AG04450 (cell line): ENCODE data around the gene CLDN7. TPM values are rescaled to one million over a fixed set of nuclear protein-coding genes. Genes with fewer than 3 reads are reported as not detected.

Experiments used
- CTCF ChIA-PET: fragments of 300-600, 350-600 bp; formaldehyde crosslinking; extraction: SDS; loops from one replicate; lab custom pipeline; 2022; ENCODE audit warnings: antibody characterized with exemption, inconsistent platforms; lab: Charles Lee
- POLR2A ChIA-PET: fragments of 350-600 bp; formaldehyde crosslinking; extraction: SDS; loops from one replicate; lab custom pipeline; 2021; ENCODE audit warnings: antibody characterized with exemption, inconsistent platforms; lab: Yijun Ruan, JAX
- DNase-seq: peaks from one replicate; pipeline ENCODE4 v3.0.0-alpha.2; 2011; ENCODE audit warnings: low read depth, low spot score
- H3K27ac ChIP-seq: one replicate; pipeline ENCODE4 v1.5.1; 2012; ENCODE audit warnings: low read depth, low read length, control low read depth
- H3K27me3 ChIP-seq: one replicate; pipeline ENCODE4 v1.6.0; 2012; ENCODE audit warnings: low read length; ENCODE audit not compliant: control insufficient read depth, insufficient read depth
- H3K4me3 ChIP-seq: 2 replicates; pipeline ENCODE4 v1.5.1; 2011; ENCODE audit warnings: mild to moderate bottlenecking, low read depth, low read length, control low read depth
- H3K9me3 ChIP-seq: 2 replicates; pipeline ENCODE4 v1.5.1; 2012; ENCODE audit warnings: low read length; ENCODE audit not compliant: control insufficient read depth, insufficient read depth
- polyA plus RNA-seq: library from polyadenylated mRNA; depleted of rRNA; stranded (reverse); fragments of >200 nt; gene quantifications from 2 replicates; pipeline ENCODE4 v1.2.3, GENCODE V29; 2011
- TF ChIP-seq, protein P1 (sequence below): IDR thresholded peaks from 2 replicates; pipeline ENCODE4 v1.5.1; 2011; ENCODE audit warnings: low read depth, low read length, control low read depth, inconsistent platforms

The CLDN7 gene
- polyA plus RNA-seq, 1 experiment, result 0.84 TPM

GRCh38 chr17:7241783-7242716 lies 20.2 kb downstream of the CLDN7 start, which contains the start of gene GABARAP:
GABARAP (minus strand) TSS chr17:7242449; CDS start chr17:7242330, 119 bp downstream.
- POLR2A ChIA-PET, result interaction anchor here (0.7 to 2.9 kb wide), 7 partner anchors 8 to 88 kb away, joined by 3 to 18 read pairs (median 5); partner anchors contain the start of genes ACADVL, CTDNEP1, DLG4 and DVL2
- H3K4me3 ChIP-seq, result peak within 1 kb of the TSS; percentile 97
- CTCF ChIA-PET, result interaction anchor here (0.6 to 1.4 kb wide), 10 partner anchors 9 to 284 kb away, joined by 3 to 21 read pairs (median 3); partner anchors contain the start of genes CTDNEP1 and TMEM256
- H3K9me3 ChIP-seq, result peaks cover 3% of the 10 kb centered on the region; the same call in 1 of the 2 replicates
- DNase-seq, result peak; percentile 82
- TF ChIP-seq, protein P1, sequence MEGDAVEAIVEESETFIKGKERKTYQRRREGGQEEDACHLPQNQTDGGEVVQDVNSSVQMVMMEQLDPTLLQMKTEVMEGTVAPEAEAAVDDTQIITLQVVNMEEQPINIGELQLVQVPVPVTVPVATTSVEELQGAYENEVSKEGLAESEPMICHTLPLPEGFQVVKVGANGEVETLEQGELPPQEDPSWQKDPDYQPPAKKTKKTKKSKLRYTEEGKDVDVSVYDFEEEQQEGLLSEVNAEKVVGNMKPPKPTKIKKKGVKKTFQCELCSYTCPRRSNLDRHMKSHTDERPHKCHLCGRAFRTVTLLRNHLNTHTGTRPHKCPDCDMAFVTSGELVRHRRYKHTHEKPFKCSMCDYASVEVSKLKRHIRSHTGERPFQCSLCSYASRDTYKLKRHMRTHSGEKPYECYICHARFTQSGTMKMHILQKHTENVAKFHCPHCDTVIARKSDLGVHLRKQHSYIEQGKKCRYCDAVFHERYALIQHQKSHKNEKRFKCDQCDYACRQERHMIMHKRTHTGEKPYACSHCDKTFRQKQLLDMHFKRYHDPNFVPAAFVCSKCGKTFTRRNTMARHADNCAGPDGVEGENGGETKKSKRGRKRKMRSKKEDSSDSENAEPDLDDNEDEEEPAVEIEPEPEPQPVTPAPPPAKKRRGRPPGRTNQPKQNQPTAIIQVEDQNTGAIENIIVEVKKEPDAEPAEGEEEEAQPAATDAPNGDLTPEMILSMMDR, result no peak
- peak within 1 kb of the TSS; percentile 94 for H3K27ac ChIP-seq
- H3K27me3 ChIP-seq, result no peaks in the 10 kb centered on the region

DNA sequence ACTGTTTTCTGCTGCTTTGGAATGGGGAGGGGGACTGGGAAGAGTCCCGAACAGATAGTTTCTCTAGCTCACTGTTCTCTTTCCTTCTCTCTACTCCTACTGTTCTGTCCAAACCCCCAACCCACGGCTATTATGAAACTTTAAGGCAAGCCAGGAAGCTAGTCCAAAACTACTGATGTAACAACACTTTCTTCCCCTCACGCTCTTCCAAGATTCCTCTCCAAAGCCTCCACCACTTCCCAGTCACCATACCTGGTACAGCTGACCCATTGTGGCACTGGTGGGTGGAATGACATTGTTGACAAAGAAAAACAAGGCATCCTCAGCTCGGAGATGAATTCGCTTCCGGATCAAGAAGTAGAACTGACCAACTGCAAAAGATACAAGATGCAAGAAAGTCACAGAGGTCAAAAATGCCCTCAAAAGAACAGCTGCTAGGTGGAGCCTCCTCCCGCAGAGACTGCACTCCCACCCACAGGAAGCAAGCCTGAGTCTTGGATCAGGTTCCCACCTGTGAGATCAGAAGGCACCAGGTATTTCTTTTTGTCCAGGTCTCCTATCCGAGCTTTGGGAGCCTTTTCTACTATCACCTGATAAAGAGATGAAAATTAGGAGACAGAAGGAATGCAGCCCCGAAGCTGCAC lies 21.1 kb downstream of the CLDN7 start:
- no peaks in the 10 kb centered on the region for H3K27me3 ChIP-seq
- H3K27ac ChIP-seq, result no peak overlapping the region
- TF ChIP-seq, protein P1, result no peak
- ChIA-PET POLR2A (interaction anchor here (1.9 to 2.9 kb wide), 3 partner anchors 10 to 21 kb away, joined by 5 to 18 read pairs (median 12); partner anchors contain the start of genes ACADVL, CTDNEP1, DLG4 and ELP5), CTCF (interaction anchor here (1.0 kb wide), 2 partner anchors 55 to 195 kb away, joined by 3 read pairs; no protein-coding TSS in a partner anchor)
- peak overlapping the region; percentile 97 for H3K4me3 ChIP-seq
- DNase-seq, result no peak
- peaks cover 3% of the 10 kb centered on the region; the same call in 1 of the 2 replicates for H3K9me3 ChIP-seq

DNA sequence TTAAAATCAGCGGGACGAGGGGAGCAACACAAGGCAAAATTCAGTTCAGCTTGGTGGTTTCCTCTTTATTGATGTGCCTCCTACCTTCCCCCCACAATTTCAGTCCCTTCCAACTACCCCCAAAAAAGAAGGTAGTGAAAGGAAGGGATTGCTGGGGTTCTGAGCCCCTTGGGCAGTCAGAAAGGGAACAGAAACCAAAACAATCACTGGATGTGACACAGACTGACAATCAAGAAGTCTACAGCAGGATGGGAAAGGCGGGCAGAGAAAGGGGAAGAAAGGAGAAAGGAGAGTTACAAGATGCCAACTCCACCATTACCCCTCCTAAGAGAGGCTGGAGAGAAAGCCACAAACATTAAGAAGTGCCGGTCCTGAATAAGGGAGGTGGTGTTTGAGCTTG lies 21.9 kb downstream of the CLDN7 start:
- peak overlapping the region; percentile 97 for H3K4me3 ChIP-seq
- CTCF ChIA-PET, result interaction anchor here (1.0 kb wide), 1 partner anchor 55 kb away, joined by 3 read pairs; no protein-coding TSS in a partner anchor
- H3K9me3 ChIP-seq, result peaks cover 3% of the 10 kb centered on the region; the same call in 1 of the 2 replicates
- DNase-seq, result no peak
- no peaks in the 10 kb centered on the region for H3K27me3 ChIP-seq
- POLR2A ChIA-PET, result no interaction called here
- H3K27ac ChIP-seq, result no peak overlapping the region
- TF ChIP-seq, protein P1, result no peak

DNA sequence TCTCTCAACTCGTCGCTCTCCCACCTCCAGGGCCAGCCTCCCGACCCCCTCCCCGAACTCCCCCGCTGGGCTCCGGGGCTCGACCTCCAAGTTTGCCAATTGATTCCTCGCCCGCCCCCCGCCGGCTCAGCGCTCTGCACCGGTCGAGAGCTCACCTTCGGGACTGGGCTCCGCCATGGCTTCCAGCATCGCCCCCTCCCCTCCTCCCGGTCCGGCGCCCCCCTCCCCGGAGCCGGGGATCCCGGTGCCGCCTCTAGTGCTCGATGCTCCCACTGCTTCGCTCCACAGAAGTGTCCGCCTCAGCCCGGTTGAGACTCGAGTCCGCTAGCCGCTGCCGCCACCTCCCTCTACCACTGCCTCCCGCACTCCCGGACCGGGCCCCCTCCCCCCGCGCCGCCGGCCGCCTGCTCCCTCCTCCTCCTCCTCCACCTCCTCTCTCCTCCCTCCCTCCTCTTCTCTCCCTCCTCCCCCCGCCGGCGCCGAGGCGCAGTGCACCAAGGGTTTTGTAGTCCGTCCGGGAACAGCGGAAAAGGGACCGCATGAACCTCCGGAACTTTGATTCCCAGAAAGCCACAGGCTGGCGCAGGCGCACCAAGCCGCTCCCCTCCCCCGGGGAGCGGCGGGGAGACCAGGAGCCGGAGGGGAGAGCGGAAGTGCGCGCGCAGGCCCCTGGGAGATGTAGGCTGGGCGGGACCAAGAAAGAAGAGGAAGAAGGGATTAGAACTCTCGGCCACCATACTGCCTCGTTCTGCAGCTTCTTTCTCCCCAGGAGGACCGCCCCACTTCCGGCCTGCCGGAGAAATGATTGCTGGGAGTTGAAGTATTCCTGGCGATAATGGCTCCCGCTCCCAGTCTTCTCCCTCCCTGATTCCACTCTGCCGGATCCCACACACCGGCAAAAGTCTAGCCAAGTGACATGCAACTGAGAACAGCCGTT lies 22.9 kb downstream of the CLDN7 start, which contains the start of gene PHF23:
PHF23 (minus strand) TSS at position 367 of the 937 bp plus-strand sequence; CDS start at position 189, 178 bp downstream.
- ChIA-PET POLR2A (interaction anchor here (0.6 to 1.3 kb wide), 4 partner anchors 17 to 69 kb away, joined by 3 to 10 read pairs (median 4); partner anchors contain the start of genes ACADVL and DLG4), CTCF (no interaction called here)
- DNase-seq, result peak; percentile 99
- peak within 1 kb of the TSS; percentile 70 for H3K27ac ChIP-seq
- peak within 1 kb of the TSS; percentile 97 for H3K4me3 ChIP-seq
- TF ChIP-seq, protein P1, result no peak
- H3K27me3 ChIP-seq, result no peaks in the 10 kb centered on the region
- peaks cover 3% of the 10 kb centered on the region; the same call in 1 of the 2 replicates for H3K9me3 ChIP-seq
